ENCODE results near the gene TIGD7. TPM values are rescaled to one million over a fixed set of nuclear protein-coding genes. Genes with fewer than 3 reads are reported as not detected.
"Not testable (repeated sequence)": the region's sequence is repeated elsewhere in the genome, so short reads cannot be mapped to it uniquely, and the experiment has no call there.

Gene TIGD7
- polyA plus RNA-seq, 3 donors: 0.32 to 1.4 (median 0.64) TPM

GRCh38 chr16:3274490-3274889, 30.7 kb downstream of the TIGD7 start:
- Mint-ChIP-seq H3K27me3 (ENCODE audit: low read depth in 3 of 3) (peaks cover 20 to 30% (median 23%) of the 10 kb centered on the region in 3 donors), H3K27ac (no peak overlapping the region), H3K36me3 (peaks cover 0 to 9% of the 10 kb centered on the region in 2 donors), H3K4me1 (no peaks in the 10 kb centered on the region), H3K9me3 (peaks cover 5 to 46% (median 25%) of the 10 kb centered on the region in 7 donors), H3K4me3 (no peak overlapping the region)
- H4K20me1 ChIP-seq (ENCODE audit: insufficient read depth, low read length): peaks cover 17% of the 10 kb centered on the region
- 88% methylated on average over 2 of the region's 4 CpGs for WGBS (ENCODE audit: insufficient coverage)
- intact Hi-C loops (cut with micrococcal nuclease): no loop called here
- H3K36me3 ChIP-seq (replicated peaks in 1 of 2; ENCODE audit: control insufficient read depth in 1 of 2, insufficient read depth in 2 of 2, low read length in 2 of 2): no peaks in the 10 kb centered on the region
- no peak overlapping the region for H3K9ac ChIP-seq (ENCODE audit: insufficient read depth, low read length, poor library complexity, severe bottlenecking)
- H3K79me2 ChIP-seq (ENCODE audit: insufficient read depth, low read length): peaks cover 2% of the 10 kb centered on the region
- no peak overlapping the region for H3K4me3 ChIP-seq (replicated peaks in 1 of 3; ENCODE audit: low read depth in 2 of 3, low read length in 3 of 3)
- H3K4me2 ChIP-seq (replicated peaks; ENCODE audit: extremely low read depth, low read length, poor library complexity, severe bottlenecking): no peak overlapping the region
- H3K9me3 ChIP-seq (replicated peaks in 1 of 2; ENCODE audit: control insufficient read depth in 1 of 2, insufficient read depth in 1 of 2, low read length in 2 of 2): peaks cover 6 to 19% of the 10 kb centered on the region in 2 donors
- H3K27me3 ChIP-seq (ENCODE audit: control insufficient read depth in 2 of 2, insufficient read depth in 2 of 2, low read length in 2 of 2): peaks cover 3 to 20% of the 10 kb centered on the region in 2 donors
- no peaks in the 10 kb centered on the region for H3K4me1 ChIP-seq (ENCODE audit: control insufficient read depth in 1 of 2, insufficient read depth in 2 of 2, low read length in 2 of 2)
- no peak for DNase-seq
- H3K27ac ChIP-seq (ENCODE audit: low read depth in 1 of 2, low read length in 2 of 2): no peak overlapping the region
- no peak overlapping the region for H2AFZ ChIP-seq (ENCODE audit: insufficient read depth, low read depth, low read length, poor library complexity, severe bottlenecking)
- TF ChIP-seq CTCF (IDR thresholded peaks at IDR 0.05): no peak

- intact Hi-C loops (cut with micrococcal nuclease); H3K4me3 ChIP-seq (replicated peaks in 1 of 3; ENCODE audit: low read depth in 2 of 3, low read length in 3 of 3); H3K9ac ChIP-seq (ENCODE audit: insufficient read depth, low read length, poor library complexity, severe bottlenecking); H2AFZ ChIP-seq (ENCODE audit: insufficient read depth, low read depth, low read length, poor library complexity, severe bottlenecking); H3K4me1 ChIP-seq (ENCODE audit: control insufficient read depth in 1 of 2, insufficient read depth in 2 of 2, low read length in 2 of 2); H3K27ac ChIP-seq (ENCODE audit: low read depth in 1 of 2, low read length in 2 of 2); H3K27ac Mint-ChIP-seq; H3K27me3 ChIP-seq (ENCODE audit: control insufficient read depth in 2 of 2, insufficient read depth in 2 of 2, low read length in 2 of 2); H3K4me3 Mint-ChIP-seq; H3K4me2 ChIP-seq (replicated peaks; ENCODE audit: extremely low read depth, low read length, poor library complexity, severe bottlenecking); H3K36me3 ChIP-seq (replicated peaks in 1 of 2; ENCODE audit: control insufficient read depth in 1 of 2, insufficient read depth in 2 of 2, low read length in 2 of 2); DNase-seq: not testable (repeated sequence)
- peaks cover 38% of the 10 kb centered on the region for H4K20me1 ChIP-seq (ENCODE audit: insufficient read depth, low read length)
- H3K9me3 ChIP-seq (replicated peaks in 1 of 2; ENCODE audit: control insufficient read depth in 1 of 2, insufficient read depth in 1 of 2, low read length in 2 of 2): peaks cover 18 to 37% of the 10 kb centered on the region in 2 donors
- Mint-ChIP-seq H3K4me1 (peaks cover 11% of the 10 kb centered on the region), H3K9me3 (peaks cover 9 to 69% (median 32%) of the 10 kb centered on the region in 7 donors), H3K27me3 (ENCODE audit: low read depth in 3 of 3) (peaks cover 8 to 11% (median 8%) of the 10 kb centered on the region in 3 donors), H3K36me3 (peaks cover 26 to 41% of the 10 kb centered on the region in 2 donors)
- no CpG with 5 or more reads among the region's 22 CpGs for WGBS (ENCODE audit: insufficient coverage)
- H3K79me2 ChIP-seq (ENCODE audit: insufficient read depth, low read length): peaks cover 26% of the 10 kb centered on the region
These were observed 33.9 kb downstream of the TIGD7 start for GRCh38 chr16:3271281-3271680.

GRCh38 chr16:3270718-3271117, 34.5 kb downstream of the TIGD7 start:
- intact Hi-C loops (cut with micrococcal nuclease); H3K4me3 Mint-ChIP-seq: not testable (repeated sequence)

More at GRCh38 chr16:3270718-3271117, 34.5 kb downstream of the TIGD7 start:
- H3K27ac ChIP-seq (ENCODE audit: low read depth in 1 of 2, low read length in 2 of 2); H3K27me3 ChIP-seq (ENCODE audit: control insufficient read depth in 2 of 2, insufficient read depth in 2 of 2, low read length in 2 of 2); H3K27me3 Mint-ChIP-seq (ENCODE audit: low read depth in 3 of 3); H2AFZ ChIP-seq (ENCODE audit: insufficient read depth, low read depth, low read length, poor library complexity, severe bottlenecking); H3K4me1 ChIP-seq (ENCODE audit: control insufficient read depth in 1 of 2, insufficient read depth in 2 of 2, low read length in 2 of 2); H3K4me3 ChIP-seq (replicated peaks in 1 of 3; ENCODE audit: low read depth in 2 of 3, low read length in 3 of 3); H3K4me2 ChIP-seq (replicated peaks; ENCODE audit: extremely low read depth, low read length, poor library complexity, severe bottlenecking); DNase-seq; H3K27ac Mint-ChIP-seq; H3K9ac ChIP-seq (ENCODE audit: insufficient read depth, low read length, poor library complexity, severe bottlenecking): not testable (repeated sequence)
- Mint-ChIP-seq H3K4me1 (peaks cover 12% of the 10 kb centered on the region), H3K36me3 (peaks cover 26 to 43% of the 10 kb centered on the region in 2 donors), H3K9me3 (peaks cover 9 to 66% (median 32%) of the 10 kb centered on the region in 7 donors)
- H3K36me3 ChIP-seq (replicated peaks in 1 of 2; ENCODE audit: control insufficient read depth in 1 of 2, insufficient read depth in 2 of 2, low read length in 2 of 2): peaks cover 10 to 12% of the 10 kb centered on the region in 2 donors
- H3K79me2 ChIP-seq (ENCODE audit: insufficient read depth, low read length): peaks cover 32% of the 10 kb centered on the region
- H4K20me1 ChIP-seq (ENCODE audit: insufficient read depth, low read length): peaks cover 42% of the 10 kb centered on the region
- no CpG with 5 or more reads among the region's 5 CpGs for WGBS (ENCODE audit: insufficient coverage)
- peaks cover 18 to 40% of the 10 kb centered on the region in 2 donors for H3K9me3 ChIP-seq (replicated peaks in 1 of 2; ENCODE audit: control insufficient read depth in 1 of 2, insufficient read depth in 1 of 2, low read length in 2 of 2)
